ENCODE results near the gene ACSF2.
"Not testable (repeated sequence)": the region's sequence is repeated elsewhere in the genome, so short reads cannot be mapped to it uniquely, and the experiment has no call there.

The ACSF2 gene

DNA sequence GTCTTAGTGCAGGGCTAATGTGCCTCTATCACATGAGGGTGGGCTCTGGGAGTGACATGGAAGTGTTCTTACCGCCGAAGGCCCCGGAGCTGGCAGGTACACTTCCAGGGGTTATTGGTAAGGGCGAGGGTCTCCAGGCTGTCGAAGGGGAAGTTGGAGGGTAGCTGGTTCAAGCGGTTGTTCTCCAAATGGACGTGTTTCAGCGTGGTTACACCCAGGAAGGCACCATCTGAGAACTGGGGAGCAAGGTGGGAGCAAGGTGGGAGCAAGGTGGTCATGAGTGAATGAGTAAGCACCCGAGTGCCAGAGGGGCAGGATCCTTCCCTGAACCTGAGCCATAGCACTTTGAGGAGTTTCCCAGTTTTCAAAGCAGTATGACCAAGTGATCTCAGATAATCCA lies 39.6 kb downstream of the ACSF2 start:
- DNase-seq: no peak

DNA sequence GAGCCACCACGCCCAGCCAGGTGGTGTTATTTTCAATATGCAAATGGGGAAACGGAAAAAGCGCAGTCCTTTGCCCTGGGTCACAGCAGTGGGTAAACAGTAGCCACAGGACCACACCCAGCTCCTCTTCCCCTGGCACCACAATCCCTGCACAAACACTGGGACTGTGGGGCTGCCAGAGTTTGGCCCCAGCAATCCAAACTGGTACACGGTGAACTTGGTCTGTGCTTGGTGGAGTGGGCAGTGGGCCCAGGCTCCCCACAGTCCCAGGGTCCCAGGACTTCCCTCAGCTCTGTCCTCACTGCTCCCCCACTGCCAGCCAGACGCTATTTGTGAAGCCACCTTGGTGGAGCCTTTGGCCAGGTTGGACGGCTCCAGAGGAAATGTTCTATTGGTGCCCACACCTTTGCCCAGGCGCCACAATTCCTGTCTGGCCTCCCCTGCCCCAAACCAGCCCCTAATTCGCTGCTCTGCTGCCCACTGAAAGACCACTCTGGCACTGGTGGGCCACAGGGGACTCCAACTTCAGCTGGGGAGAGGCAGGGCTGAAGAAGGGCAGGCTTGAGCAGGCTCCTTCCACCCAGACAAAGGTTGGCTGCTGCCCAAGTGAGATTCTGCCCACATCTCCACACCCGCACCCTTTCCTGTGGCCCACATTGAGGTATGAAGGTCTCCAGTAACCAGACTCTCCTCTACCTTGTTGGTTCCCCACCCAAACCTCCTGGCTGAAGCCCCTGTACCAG lies 40.5 kb downstream of the ACSF2 start:
- DNase-seq: no peak

DNA sequence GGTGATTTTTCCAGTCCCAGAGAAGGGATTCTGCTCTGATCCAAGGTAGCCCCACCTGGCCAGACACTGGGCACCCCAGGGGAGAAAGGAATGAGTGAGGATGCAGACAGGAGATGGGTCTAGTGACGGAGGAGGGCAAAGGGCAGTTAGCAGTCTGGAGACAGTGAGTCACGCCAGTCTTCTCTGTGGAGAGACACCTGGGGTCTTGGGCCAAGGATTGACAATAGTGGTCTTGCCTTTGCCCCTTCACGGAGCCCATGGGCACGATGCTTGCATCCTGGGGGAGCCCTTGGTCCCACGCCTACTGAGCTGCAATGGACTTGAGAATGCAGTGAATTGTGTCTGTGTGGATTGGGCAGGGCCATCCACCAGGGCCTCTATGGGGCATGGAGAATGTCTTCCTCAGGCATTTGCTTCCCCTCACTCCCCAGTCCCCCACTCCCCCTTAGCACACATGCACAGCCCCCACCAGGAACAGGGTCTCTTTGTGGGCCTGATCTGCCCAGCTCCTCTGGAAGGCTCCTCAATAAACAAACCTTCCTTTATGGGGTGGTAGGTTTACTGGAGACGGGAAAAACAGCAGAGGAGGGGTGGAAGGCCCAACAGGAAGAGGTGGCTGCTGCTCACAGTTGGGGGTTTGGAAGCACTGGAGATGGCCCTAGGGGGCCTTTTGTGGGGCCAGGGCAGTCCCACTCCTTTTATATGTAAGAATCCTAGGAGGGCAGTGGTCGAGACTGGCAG lies 41.3 kb downstream of the ACSF2 start:
- DNase-seq: no peak

DNA sequence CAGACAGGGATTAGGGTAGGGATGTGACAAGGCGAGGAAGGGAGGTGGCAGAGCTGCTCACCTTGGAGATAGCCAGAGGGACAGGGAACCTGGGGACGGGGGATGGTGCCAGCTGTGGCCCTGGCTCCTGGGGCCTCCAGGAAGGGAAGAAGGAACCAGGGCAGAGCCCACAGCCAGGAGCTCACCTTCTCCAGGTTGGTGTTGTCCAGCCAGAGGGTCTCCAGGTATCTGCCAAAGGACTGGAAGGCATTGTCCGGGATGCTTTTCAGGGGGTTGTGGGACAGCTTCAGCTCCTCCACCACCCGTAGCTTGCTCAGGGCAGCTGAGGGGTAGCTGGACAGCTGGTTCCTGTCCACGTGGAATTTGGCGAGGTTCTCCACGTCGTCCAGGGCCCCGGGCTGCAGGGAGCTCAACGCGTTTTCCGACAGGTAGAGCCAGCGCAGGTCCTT lies 41.9 kb downstream of the ACSF2 start:
- no peak for DNase-seq

GRCh38 chr17:50468304-50469207 lies 42.5 kb downstream of the ACSF2 start, which contains the start of gene CHAD:
Gene CHAD (minus strand): TSS chr17:50468880. CDS start chr17:50468813, 67 bp downstream.
- no peak for DNase-seq

DNA sequence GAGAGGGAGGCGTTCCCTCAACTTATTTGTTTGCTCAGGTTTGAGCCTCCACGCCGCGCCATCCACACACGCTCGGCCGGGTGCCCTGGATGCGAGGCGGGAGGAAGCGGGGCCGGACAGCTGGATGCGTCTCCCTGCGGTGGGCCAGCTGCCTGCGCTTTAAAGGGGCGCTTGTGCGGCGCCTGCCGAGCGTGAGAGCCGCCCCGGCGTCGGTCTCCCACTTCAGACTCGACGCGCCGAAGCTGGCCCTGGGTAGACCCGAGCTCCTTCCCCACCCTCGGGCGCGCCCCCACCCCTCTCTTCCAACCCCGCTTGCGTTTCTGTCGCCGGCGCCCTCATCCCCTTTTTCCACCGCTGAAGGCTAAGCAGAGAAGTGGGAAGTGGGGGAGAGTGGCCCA lies 43.2 kb downstream of the ACSF2 start:
- no peak for DNase-seq

GRCh38 chr17:50469671-50470305 lies 43.8 kb downstream of the ACSF2 start:
- DNase-seq: no peak

GRCh38 chr17:50470426-50470825 lies 44.4 kb downstream of the ACSF2 start:
- DNase-seq: no peak

GRCh38 chr17:50471009-50471905 lies 45.2 kb downstream of the ACSF2 start:
- no peak for DNase-seq

- DNase-seq: no peak
Observed at GRCh38 chr17:50472286-50472685, 46.3 kb downstream of the ACSF2 start.

DNA sequence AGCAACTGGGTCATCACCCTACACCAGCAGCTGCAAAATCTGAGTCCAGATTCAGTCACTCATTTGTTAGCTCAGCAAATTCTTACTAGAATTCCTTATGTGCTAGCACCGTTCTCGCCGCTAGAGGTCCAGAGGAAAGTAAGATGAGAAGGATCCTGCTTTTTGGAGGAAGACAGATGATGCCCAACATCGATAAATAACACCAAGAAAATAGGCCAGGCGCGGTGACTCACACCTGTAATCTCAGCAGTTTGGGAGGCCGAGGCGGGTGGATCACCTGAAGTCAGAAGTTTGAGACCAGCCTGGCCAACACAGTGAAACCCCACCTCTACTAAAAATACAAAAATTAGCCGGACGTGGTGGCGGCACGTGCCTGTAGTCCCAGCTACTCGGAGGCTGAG lies 46.7 kb downstream of the ACSF2 start:
- not testable (repeated sequence) for DNase-seq

DNA sequence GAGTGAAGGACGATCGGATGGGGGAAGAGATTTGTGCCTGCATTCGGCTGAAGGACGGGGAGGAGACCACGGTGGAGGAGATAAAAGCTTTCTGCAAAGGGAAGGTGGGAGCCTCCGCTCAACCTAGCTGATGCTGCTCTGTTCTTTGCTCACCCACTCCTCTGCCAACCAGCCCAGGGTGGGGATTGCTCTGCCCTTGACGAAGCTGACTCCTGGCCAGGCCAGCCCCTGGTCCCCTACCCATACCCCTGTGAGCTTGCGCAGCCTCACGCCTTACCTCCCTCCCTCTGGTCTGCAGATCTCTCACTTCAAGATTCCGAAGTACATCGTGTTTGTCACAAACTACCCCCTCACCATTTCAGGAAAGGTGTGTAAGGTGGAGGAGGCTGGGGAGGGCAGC lies 47.9 kb downstream of the ACSF2 start:
- DNase-seq: no peak

DNA sequence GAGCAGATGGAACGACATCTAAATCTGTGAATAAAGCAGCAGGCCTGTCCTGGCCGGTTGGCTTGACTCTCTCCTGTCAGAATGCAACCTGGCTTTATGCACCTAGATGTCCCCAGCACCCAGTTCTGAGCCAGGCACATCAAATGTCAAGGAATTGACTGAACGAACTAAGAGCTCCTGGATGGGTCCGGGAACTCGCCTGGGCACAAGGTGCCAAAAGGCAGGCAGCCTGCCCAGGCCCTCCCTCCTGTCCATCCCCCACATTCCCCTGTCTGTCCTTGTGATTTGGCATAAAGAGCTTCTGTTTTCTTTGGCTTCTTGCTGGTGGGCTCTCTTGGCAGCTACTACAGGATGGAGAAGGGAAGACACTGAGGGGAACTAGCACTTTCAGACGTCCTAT lies 48.5 kb downstream of the ACSF2 start:
- DNase-seq: no peak

GRCh38 chr17:50475362-50475761 lies 49.3 kb downstream of the ACSF2 start:
- DNase-seq: no peak

- not testable (repeated sequence) for DNase-seq
Observed at GRCh38 chr17:50475775-50476544, 49.9 kb downstream of the ACSF2 start.

DNA sequence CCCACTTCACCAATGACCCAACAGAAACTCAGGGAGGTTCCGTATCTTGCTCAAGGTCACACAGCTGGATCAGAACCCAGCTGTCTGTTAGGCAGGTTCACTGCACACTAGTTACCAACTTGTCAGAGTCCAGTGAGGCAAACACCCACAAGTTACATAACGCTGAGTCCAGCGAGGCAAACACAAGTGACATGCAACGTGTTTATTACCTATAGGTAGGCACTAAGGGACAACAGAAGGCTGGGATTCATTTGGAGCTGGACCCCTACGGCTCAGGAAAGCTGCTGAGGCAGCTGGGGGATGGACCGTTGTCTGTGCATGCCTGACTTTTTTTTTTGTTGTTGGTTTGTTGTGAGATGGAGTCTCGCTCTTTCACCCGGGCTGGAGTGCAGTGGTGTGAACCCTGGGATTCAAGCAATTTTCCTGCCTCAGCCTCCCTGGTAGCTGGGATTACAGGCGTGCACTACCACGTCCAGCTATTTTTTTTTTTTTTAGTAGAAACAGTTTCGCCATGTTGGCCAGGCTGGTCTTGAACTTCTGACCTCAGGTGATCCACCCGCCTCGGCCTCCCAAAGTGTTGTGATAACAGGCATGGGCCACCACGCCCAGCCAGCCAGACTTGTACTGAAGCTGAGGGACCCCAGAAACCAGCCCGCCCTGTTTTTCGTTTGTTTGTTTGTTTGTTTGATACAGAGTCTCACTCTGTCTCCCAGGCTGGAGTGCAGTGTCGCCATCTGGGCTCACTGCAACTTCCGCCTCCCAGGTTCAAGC lies 50.7 kb downstream of the ACSF2 start:
- no peak for DNase-seq

GRCh38 chr17:50477976-50478375 lies 52.0 kb downstream of the ACSF2 start:
- peak in 1 of 2 experiments; percentile 34 for DNase-seq

GRCh38 chr17:50478391-50479381 lies 52.7 kb downstream of the ACSF2 start, which contains the start of gene RSAD1:
Gene RSAD1 (plus strand): TSS chr17:50478860. CDS start chr17:50478885, 25 bp downstream.
- DNase-seq: peak; percentile 40 to 90

All from NCI-H446 (cell line).